HG02763 (cell line): ENCODE measurements around the gene NOL12.
"Not testable (repeated sequence)": the region's sequence is repeated elsewhere in the genome, so short reads cannot be mapped to it uniquely, and the experiment has no call there.

Experiments used
- ATAC-seq: cut with Tn5 transposase; IDR thresholded peaks from one replicate; pipeline ENCODE4 v1.9.1; 2021; ENCODE audit warnings: mild to moderate bottlenecking, moderate library complexity; ENCODE audit not compliant: unreplicated experiment

NOL12 gene

DNA sequence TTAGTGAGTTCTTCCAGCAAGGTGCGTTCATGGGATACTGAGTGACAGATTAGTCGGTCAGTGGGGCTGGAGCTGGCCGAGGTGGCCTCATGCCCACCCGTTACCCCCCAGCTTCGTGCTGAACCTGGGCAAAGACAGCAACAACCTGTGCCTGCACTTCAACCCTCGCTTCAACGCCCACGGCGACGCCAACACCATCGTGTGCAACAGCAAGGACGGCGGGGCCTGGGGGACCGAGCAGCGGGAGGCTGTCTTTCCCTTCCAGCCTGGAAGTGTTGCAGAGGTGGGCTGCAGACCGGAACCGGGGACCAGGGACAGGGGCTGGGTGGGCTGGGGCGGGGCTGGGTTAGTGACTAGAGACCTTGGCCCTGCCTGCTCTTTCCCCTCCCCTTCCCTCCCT, 7.8 kb upstream of the NOL12 start:
- no peak for ATAC-seq

DNA sequence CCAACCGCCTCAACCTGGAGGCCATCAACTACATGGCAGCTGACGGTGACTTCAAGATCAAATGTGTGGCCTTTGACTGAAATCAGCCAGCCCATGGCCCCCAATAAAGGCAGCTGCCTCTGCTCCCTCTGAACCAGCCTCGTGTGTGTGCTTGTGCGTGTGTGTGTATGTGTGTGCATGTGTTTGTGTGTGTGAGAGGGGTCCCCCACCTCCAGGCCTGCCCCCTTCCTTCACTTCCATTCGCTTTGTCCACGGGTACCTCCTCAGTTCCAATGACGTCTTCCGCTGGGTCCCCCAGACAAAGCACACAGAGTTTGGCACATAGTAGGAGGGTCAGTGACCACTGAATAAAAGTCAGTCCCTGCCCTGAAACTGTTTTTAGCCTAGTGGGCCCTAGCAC, 6.5 kb upstream of the NOL12 start:
- no peak for ATAC-seq

DNA sequence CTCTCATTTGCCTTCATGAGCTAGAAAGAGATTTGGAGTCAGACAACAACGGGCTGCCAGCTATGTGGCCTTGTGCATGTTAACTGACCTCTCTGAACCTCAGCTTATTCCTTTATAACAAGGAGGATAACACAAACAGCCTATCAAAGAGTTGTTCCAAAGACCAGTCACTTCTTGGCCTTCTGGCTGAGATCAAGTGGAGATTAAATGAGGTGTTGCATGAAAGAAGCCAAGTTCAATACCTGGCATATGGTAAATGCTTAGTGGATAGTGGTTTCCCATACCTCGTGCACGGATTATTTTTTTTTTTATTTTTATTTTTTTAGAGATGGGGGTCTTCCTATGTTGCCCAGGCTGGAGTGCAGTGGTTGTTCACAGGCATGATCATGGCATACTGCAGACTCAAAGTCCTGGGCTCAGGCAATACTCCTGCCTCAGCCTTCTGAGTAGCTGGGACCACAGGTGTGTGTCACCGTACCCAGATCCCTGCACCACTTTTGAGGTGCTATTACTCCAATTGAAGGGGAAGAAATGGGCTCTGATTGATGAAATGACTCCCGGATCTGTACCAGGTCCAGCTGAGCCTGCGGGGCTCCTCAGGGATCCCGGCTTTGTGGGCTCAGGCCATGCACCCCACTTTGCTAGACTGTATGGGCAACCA, 5.8 kb upstream of the NOL12 start:
- ATAC-seq: no peak

DNA sequence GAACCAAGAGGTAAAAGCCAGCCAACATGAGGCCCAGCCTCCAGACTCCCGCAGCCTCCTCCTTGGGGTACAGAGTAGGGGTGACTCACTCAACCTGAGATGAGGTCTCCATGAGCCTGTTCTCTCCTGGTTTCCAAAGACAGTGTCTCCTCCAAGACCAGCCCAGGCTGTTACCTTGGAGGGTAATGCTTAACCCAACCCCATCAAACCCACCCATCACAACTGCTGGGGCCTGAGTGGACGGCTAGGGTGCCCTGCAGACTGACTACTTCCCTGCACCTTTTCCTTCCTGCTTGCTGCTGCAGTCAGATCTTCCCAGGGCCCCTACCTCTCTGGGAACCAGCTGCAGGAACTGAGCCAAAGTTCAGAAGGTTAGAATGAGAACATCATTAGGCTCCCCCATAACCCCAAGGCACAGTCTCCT, 5.1 kb upstream of the NOL12 start:
- no peak for ATAC-seq

DNA sequence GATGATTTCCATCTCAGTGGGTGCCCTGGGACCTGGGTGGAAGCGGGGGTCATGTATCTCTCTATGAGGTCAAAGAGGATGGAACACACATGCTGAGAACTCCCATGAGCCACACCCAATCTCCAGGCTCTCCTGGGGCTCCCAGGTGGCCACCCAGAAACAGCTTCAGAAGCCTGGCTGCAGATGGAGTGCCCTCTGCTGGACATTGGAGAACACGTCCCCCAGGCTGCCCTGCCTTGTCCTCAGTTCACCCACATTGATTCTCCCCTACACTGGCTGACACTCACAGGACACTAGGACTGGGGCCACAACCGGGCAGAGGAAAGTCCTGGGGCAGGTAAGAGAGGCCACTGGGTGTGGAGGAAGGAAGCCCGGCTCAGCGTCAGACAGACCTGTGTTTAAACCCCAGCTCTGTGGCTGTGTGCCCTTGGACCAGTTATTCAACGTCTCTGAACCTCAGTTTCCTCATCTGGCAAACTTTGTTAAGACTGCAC, 4.5 kb upstream of the NOL12 start:
- no peak for ATAC-seq

DNA sequence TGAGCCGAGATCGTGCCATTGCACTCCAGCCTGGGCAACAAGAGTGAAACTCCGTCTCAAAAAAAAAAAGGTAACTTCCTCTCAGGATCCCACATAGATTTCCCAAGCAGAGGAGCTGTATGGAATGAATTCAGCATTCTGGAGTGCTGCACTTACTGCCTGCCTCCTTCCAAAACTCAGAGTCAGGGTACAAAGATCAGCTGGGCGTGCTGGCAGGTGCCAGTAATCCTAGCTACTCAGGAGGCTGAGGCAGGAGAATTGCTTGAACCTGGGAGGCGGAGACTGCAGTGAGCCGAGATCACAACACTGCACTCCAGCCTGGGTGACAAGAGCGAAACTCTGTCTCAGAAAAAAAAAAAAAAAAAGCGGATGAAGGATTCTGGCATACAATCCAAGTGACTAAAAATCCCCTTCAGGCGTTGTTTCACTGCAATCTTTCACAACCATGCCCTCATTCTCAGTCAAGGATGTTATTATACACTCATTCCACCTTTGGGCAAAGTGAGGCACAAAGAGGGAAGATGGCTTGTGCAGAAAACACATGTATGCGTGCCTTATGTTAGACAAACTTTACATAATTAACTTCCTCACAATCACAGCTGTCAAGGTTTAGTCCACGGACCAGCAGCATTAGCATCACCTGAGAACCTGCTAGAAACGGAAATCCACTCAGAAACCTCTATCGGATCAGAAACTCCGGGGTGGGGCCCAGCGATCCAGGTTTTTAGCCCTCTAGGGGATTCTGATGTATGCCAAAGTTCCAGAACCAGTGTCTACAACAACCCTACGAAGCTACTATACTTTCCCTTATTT, 1.1 kb upstream of the NOL12 start:
- ATAC-seq: no peak

DNA sequence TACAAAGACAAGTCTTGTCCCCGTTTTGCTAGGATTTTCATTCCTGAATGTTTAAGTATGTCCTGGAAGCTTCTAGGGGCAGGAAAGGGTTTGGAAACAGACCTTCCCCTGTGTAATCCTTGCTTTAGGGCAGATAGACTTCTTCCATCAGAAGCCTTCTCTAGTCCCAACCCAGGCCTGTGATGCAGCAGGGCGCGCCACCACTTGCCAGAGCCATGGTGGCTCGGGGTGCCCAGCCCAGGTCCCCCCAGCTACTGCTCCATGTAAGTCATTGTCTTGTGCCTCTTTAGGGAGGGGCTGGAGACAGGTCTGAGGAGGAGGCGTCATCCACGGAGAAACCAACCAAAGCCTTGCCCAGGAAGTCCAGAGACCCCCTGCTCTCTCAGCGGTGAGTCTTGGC, 4.3 kb downstream of the NOL12 start:
- ATAC-seq: no peak

DNA sequence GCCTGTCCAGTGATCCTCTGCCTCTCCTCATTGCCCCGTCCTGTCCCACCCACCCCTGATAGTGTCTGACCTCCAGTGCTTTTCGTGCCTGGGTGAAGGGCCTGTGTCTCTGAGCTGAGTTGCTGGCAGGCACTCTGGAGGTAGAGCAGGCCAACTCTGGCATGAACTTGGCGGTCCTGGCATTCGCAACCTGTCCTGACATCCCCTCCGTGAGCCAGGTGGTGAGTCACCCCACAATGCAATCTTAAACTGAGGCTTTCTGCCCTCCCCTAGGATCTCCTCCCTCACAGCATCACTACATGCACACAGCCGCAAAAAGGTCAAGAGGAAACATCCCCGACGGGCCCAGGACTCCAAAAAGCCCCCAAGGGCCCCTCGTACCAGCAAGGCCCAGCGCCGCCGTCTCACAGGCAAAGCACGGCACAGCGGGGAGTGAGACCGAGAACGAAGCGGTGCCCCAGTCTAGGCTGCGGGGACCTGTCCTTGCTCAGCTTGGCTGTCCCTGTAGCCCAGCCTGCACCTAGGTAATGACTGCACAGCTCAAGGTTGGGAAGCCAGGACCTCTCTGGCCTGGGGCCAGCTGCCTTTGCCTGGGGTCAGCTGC, 4.9 kb downstream of the NOL12 start:
- ATAC-seq: no peak

DNA sequence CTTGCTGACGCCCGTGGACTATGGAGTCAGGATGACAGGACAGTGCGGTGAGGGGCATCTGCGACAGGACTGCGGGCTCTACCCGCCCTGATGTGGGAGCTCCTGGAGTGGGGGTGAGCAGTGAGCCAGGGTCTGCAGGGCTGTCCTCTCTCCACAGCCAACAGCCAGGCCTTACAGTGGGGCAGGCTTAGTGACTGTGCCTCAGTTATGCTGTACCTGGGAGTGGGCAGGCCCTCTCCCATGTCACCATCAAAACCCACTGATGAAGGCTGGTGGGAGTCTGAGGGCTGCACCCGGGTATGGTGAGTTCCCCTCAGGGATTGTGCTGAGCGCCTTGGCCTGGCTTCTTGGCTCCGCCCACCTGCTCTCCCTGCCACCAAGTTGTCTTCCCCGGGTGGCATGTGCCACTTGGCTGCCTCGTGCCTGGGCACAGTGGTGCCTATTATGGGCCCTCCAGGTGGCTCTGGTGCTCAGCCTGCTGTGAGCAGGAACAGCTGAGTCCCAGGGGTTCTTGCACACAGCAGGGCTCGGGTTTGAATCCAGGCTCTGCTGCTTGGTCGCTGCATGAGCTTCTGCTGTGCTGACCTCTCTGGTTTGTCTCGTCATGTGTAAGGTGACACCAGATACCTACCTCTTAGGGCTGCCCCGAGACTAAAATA, 6.6 kb downstream of the NOL12 start:
- ATAC-seq: no peak

DNA sequence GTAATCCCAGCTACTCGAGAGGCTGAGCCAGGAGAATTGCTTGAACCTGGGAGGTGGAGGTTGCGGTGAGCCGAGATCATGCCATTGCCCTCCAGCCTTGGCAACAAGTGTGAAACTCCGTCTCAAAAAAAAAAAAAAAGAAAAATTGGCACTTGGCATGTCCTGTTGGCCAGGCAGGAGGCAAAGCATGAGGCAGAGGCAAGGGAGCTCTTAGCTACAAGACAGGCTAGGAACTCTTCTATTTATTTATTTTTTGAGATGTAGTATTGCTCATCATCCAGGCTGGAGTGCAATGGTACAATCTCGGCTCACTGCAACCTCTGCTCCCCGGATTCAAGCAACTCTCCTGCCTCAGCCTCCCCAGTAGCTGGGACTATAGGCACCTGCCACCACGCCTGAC, 8.0 kb downstream of the NOL12 start:
- not testable (repeated sequence) for ATAC-seq

DNA sequence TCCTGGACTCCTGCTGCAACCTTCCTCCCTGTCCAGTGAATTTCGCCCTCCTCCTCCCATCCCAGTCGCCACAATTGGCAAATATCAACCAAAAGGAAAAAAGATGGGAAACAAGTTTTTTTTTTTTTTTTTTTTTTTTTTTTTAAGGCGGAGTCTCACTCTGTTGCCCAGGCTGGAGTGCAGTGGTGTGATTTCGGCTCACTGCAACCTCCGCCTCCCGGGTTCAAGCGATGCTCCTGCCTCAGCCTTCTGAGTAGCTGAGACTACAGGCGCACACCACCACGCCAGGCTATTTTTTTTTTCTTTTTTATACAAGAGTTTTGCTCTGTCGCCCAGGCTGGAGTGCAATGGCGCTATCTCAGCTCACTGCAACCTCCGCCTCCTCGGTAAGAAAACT, 10.1 kb downstream of the NOL12 start:
- ATAC-seq: not testable (repeated sequence)

DNA sequence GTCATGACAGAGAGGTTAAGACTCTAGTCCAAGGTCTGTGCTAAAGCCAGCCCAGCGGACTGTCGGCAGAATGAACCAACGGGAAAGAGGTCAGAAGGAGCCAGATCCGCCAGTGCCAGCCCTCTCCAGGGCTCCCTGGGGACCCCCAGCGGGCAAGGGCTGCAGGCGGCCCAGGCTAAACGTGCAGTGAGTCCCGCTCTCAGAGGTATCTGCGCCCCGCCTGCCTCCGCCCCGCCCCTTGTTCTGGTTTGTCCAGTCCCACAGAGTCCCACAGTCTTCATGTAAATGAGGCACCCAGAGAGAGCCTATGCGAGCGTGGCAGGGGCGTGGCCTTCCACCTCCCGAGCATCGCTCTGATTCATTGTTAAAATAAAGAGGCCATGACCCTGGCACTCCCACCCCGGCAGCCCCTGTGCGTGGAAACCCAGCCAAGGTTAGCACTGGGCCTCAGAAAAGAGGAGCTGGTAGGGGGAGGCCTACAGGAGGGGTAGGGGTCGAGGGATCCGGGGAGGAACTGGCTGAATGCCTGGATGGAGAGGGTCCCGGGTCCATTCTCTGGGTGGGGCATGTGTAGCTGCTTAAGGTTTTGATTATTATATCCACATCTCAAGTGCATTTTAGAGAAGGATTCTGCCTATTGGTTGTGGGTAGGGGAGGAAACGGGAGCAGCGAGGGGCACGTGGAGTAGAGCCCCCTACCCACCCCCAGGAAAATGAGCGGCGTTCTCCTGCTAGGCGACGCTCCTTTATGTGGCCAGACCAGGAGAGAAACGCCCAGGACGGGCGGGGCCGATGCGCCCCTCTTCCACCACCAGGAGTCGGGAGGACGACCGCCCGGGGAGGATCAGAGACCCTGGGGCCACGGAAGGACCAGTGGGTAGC, 10.8 kb downstream of the NOL12 start, which contains the start of gene TRIOBP:
TRIOBP (plus strand) TSS at position 392 of the 881 bp plus-strand sequence. CDS start 4,318 bp downstream, outside the sequence.
- peak; percentile 68 for ATAC-seq

DNA sequence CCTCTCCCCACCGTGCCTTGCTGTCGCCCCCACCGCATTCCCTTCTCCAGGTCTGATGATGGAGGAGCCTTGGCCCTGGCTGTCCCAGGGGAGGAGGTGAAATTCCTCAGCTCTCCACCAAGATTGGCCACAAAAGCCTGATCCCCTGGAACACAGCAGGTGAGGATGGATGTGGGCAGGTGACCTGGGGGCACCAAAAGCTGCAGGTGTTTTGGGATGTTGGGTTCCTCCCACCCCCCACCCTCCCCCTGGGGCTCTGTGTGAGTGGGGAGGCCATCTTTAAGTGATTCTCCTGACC, 11.3 kb downstream of the NOL12 start:
- no peak for ATAC-seq

DNA sequence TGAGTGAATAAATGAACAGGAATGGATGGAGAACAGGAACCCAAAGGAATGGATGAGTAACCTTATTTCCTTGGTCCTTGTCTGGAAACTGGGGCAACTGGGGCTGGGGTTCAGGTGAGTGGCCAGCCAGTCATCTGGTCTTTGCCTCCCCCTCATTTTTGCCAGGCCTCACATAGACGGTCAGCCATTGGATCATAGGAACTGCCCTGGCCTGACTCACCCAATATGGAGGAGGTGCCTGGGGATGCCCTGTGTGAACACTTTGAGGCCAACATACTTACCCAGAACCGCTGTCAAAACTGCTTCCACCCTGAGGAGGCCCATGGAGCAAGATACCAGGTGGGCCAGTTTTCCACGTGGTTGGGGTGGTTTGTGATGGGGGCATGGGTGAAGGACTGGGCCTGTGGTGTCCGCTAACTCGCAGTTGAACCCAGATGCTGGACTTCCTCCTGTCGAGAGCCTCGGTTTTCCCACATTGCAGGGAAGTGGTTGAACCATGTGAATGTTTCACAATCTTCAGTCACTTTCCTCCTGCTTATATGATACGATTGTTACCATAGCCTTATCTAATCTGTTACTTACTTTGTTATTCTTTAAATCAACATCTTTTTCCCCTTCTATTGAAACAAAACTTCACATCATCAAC, 15.1 kb downstream of the NOL12 start:
- ATAC-seq: no peak

DNA sequence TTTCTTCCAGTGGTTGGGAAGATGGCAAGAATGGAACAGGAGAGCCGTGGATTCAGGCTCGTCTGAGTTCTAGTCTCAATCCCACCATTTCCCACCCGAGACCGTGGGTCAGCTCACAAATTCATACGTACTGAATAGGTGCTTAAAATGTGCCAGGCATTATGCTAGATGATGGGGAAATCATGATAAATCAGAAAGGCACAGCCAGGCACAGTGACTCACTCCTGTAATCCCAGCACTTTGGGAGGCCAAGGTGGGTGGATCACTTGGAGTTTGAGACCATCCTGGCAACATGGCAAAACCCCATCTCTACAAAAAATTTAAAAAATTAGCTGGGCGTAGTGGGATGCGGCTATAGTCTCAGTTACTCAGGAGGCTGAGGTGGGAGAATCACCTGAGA, 17.8 kb downstream of the NOL12 start:
- no peak for ATAC-seq

DNA sequence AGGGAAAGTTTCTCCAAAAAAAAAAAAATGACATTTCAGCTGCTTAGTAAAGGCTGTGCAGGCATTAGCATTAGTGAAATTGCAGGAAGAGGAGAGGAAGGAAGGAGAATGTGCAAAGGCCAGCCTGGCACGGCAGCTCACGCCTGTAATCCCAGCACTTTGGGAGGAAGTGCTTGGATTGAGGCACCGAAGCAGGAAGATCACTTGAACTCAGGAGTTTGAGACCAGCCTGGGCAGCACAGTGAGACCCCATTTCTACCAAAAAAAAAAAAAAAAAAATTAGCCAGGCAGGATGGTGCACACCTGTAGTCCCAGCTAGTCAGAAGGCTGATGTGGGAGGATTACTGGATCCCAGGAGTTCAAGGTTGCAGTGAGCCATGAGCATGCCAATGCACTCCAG, 18.5 kb downstream of the NOL12 start:
- ATAC-seq: no peak

DNA sequence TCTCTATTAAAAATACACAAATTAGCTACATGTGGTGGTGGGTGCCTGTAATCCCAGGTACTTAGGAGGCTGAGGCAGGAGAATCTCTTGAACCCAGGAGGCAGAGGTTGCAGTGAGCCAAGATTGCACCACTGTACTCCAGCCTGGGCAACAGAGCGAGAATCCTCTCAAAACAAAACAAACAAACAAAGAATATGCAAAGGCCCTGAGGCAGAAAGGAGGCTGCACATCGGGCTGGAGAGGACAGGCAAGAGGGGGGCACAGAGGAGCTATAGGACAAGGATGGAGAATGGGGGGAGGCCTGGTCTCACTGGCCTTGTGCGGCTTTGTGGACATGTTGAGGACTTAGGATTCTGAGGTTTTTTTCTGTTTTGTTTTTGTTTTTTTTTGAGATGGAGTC, 19.1 kb downstream of the NOL12 start:
- no peak for ATAC-seq

DNA sequence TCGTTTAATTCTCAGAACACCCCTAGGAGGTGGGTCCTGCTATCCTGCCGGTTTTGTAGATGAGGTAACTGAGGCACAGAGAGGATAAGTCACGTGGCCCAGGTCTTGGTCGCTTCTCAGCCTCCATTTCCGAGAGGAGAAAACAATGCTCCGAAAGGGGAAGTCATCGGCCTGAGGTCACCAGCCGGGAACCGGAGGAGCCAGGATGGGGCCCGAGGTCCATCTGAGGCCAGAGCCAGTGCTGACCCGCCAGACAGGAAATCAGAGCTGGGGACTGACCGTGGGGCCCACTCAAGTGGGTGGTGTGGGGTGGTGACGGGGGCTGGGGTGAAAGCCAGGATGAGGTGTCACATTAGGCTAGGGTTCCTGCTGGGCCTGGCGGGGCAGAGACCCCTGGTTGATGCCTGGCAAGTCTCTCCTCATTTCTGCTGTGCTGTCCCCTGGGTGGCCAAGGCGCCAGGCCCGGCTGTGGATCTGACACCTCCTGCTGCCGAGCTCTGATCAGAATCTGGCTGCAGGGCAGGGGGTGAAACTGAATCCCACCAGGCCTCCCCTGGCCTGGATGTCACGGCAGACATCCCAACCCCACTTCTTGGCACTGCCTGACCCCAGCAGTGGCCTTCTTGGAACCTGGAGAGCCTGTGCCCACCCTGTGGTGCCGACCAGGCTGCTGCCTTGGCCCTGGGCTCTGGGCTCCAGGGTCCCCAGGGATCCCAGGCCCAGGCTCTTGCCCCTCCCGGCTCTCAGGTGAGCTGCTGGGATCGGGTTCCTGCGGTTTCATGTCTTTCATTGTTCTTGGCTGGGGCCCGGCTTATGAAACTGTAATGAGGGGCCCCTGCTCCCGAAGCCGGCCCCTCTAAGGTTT, 22.7 kb downstream of the NOL12 start:
- ATAC-seq: no peak

DNA sequence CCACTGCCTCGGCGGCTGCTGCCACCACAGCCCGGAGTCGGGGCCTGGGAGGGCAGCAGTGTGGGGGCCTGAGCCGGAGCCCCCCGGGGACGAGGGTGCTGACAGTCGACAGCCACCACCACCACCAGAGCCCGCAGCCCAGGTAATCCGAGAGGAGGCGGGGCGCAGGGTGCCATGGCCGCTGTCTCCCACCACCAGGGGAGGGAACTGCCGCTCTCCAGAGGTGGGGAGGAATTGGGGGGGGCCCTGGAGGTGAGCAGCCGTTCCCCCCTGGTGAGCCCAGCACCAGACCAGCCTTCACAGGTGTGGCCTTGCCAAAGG, 23.3 kb downstream of the NOL12 start:
- ATAC-seq: no peak
